Panc1 (cell line): ENCODE results near the gene ZFP1. TPM values are rescaled to one million over a fixed set of nuclear protein-coding genes. Genes with fewer than 3 reads are reported as not detected.

ENCODE experiments used
- ATAC-seq: fragments of 200-7000 bp; cut with Tn5 transposase; 2 replicates; pipeline ENCODE4 v1.9.1; 2020; ENCODE audit warnings: mild to moderate bottlenecking, moderate library complexity
- BruUV-seq: library from RNA; stranded (reverse); fragments of 400-500 nt; replicated peaks from 2 replicates; lab custom pipeline; 2021; lab: Mats Ljungman, UMichigan
- CTCF ChIA-PET: fragments of 300-600 bp; sonication (Branson Sonifier 250); formaldehyde crosslinking; loops from one replicate; lab custom pipeline; 2022; ENCODE audit warnings: antibody characterized with exemption; lab: Charles Lee
- POLR2A ChIA-PET: fragments of 300-600 bp; sonication (Branson Sonifier 250); formaldehyde crosslinking; loops from one replicate; lab custom pipeline; 2022; ENCODE audit warnings: antibody characterized with exemption; lab: Charles Lee
- DNase-seq: peaks from one replicate; pipeline ENCODE4 v3.0.0-alpha.2; 2010; ENCODE audit warnings: low read depth, low spot score
- H3K27ac ChIP-seq: 2 replicates; pipeline ENCODE4 v1.5.1; 2011; ENCODE audit warnings: mild to moderate bottlenecking, low read length, inconsistent platforms
- H3K27me3 ChIP-seq: fragments of 200-500 bp; sonication (Bioruptor generic); 2 replicates; pipeline ENCODE4 v1.6.0; 2014; ENCODE audit warnings: low read length, inconsistent platforms; ENCODE audit not compliant: control insufficient read depth, insufficient read depth
- H3K36me3 ChIP-seq: fragments of 200-500 bp; sonication (Bioruptor generic); 2 replicates; pipeline ENCODE4 v1.5.1; 2014; ENCODE audit warnings: inconsistent platforms, mild to moderate bottlenecking, low read length, moderate library complexity; ENCODE audit not compliant: control insufficient read depth, insufficient read depth
- H3K4me1 ChIP-seq: 2 replicates; pipeline ENCODE4 v1.5.1; 2011; ENCODE audit warnings: inconsistent platforms, mild to moderate bottlenecking, low read length, moderate library complexity; ENCODE audit not compliant: control insufficient read depth, insufficient read depth
- H3K4me3 ChIP-seq, 2 experiments: 2 replicates each; pipeline ENCODE4 v1.5.1; 2011 to 2012; ENCODE audit warnings: low read depth in 2 of 2, low read length in 2 of 2, mild to moderate bottlenecking in 2 of 2, inconsistent platforms in 1 of 2, moderate library complexity in 1 of 2
- H3K9me3 ChIP-seq: fragments of 200-500 bp; sonication (Bioruptor generic); 2 replicates; pipeline ENCODE4 v1.5.1; 2014; ENCODE audit warnings: low read depth, mild to moderate bottlenecking, inconsistent platforms, low read length, moderate library complexity; ENCODE audit not compliant: control insufficient read depth, insufficient read depth
- CTCF ChIP-seq: fragments of 450-650 bp; IDR thresholded peaks from 2 replicates; pipeline ENCODE4 v1.5.1; 2017; ENCODE audit warnings: mild to moderate bottlenecking
- POLR2AphosphoS5 ChIP-seq: IDR thresholded peaks from 2 replicates; pipeline ENCODE4 v1.6.1; 2012; ENCODE audit warnings: mild to moderate bottlenecking, low read depth, low read length, moderate library complexity
- REST ChIP-seq, 2 experiments: IDR thresholded peaks; 2 replicates each; pipeline ENCODE4 v1.6.1; 2011 to 2012; ENCODE audit warnings: low read depth in 2 of 2, control low read depth in 1 of 2, low read length in 1 of 2, mild to moderate bottlenecking in 1 of 2, moderate library complexity in 1 of 2; ENCODE audit not compliant: insufficient read depth in 1 of 2
- SIN3A ChIP-seq: IDR thresholded peaks from 2 replicates; pipeline ENCODE4 v1.6.1; 2012; ENCODE audit warnings: low read depth, mild to moderate bottlenecking, low read length, moderate library complexity, borderline replicate concordance; ENCODE audit not compliant: insufficient read depth
- TCF7L2 ChIP-seq: IDR thresholded peaks from 2 replicates; pipeline ENCODE4 v1.6.1; 2011; ENCODE audit warnings: mild to moderate bottlenecking, low read depth, low read length, inconsistent platforms
- in situ Hi-C: cut with HindIII; loops from 2 replicates; pipeline ENCODE4 v1.10.0; 2016; ENCODE audit warnings: low sequenced_read_pairs, low pct_unique_long_range_greater_than_20kb
- intact Hi-C: fragments of 100-400 bp; cut with micrococcal nuclease; formaldehyde crosslinking; loops from one replicate; pipeline ENCODE4 v1.10.0; 2022; ENCODE audit not compliant: unreplicated experiment
- total RNA-seq: library from RNA; stranded (reverse); gene quantifications from one replicate; pipeline ENCODE4 v1.2.1, GENCODE V29; 2021; ENCODE audit not compliant: unreplicated experiment

The ZFP1 gene
- total RNA-seq, 1 experiment from 2014 or later, result 10.0 TPM

GRCh38 chr16:75109732-75110243, 38.5 kb upstream of the ZFP1 start:
- peak overlapping the region; percentile 86 for H3K27ac ChIP-seq
- no peak overlapping the region for H3K4me3 ChIP-seq
- H3K27me3 ChIP-seq, result no peaks in the 10 kb centered on the region
- DNase-seq (no peak), ATAC-seq (peak; percentile 13; the same call in 1 of the 2 replicates)
- no TSS peak for BruUV-seq
- H3K36me3 ChIP-seq, result no peaks in the 10 kb centered on the region
- ChIA-PET CTCF (interaction anchor here (0.6 to 3.0 kb wide), 2 partner anchors 112 to 156 kb away, joined by 3 to 25 read pairs; partner anchors contain the start of gene ZNRF1), POLR2A (interaction anchor here (0.6 kb wide), 1 partner anchor 395 kb away, joined by 12 read pairs; no protein-coding TSS in a partner anchor)
- intact Hi-C loops (loop anchor here (2.0 to 10.0 kb wide), 2 partner anchors 111 to 295 kb away; partner anchors contain the start of gene ZNRF1), in situ Hi-C loops (no loop called here)
- peaks cover 54% of the 10 kb centered on the region for H3K4me1 ChIP-seq
- no peaks in the 10 kb centered on the region for H3K9me3 ChIP-seq
- TF ChIP-seq POLR2AphosphoS5 (no peak; the same call in 1 of the 2 replicates), REST (IDR thresholded peaks at IDR 0.05; ENCODE audit: insufficient read depth in 1 of 2, low read depth in 2 of 2, low read length in 1 of 2) (no peak), CTCF (no peak), TCF7L2 (no peak), SIN3A (no peak)

GRCh38 chr16:75110637-75111513, 37.4 kb upstream of the ZFP1 start:
- DNase-seq, result peak; percentile 73

More at GRCh38 chr16:75110637-75111513, 37.4 kb upstream of the ZFP1 start:
- peaks cover 54% of the 10 kb centered on the region for H3K4me1 ChIP-seq
- no peaks in the 10 kb centered on the region for H3K36me3 ChIP-seq
- POLR2A ChIA-PET, result no interaction called here
- BruUV-seq, result no TSS peak
- in situ Hi-C loops, result no loop called here
- no peak for TF ChIP-seq TCF7L2
- TF ChIP-seq CTCF, result peak; percentile 82
- peak; percentile 39; the same call in 1 of the 2 replicates for TF ChIP-seq POLR2AphosphoS5
- H3K4me3 ChIP-seq, result peak overlapping the region; percentile 26 to 53
- CTCF ChIA-PET, result interaction anchor here (0.5 to 3.0 kb wide), 12 partner anchors 46 to 322 kb away, joined by 3 to 25 read pairs (median 4); partner anchors contain the start of genes WDR59 and ZNRF1
- H3K27ac ChIP-seq, result peak overlapping the region; percentile 86
- H3K27me3 ChIP-seq, result no peaks in the 10 kb centered on the region
- H3K9me3 ChIP-seq, result no peaks in the 10 kb centered on the region
- intact Hi-C loops, result loop anchor here (2.0 to 10.0 kb wide), 2 partner anchors 112 to 296 kb away; partner anchors contain the start of gene ZNRF1
- peak; percentile 69 for ATAC-seq
